ENCODE results near the gene ZNF263. TPM values are rescaled to one million over a fixed set of nuclear protein-coding genes. Genes with fewer than 3 reads are reported as not detected.

Gene ZNF263
- total and polyA plus RNA-seq, 7 donors, result 9.7 to 51.3 (median 27.5) TPM

DNA sequence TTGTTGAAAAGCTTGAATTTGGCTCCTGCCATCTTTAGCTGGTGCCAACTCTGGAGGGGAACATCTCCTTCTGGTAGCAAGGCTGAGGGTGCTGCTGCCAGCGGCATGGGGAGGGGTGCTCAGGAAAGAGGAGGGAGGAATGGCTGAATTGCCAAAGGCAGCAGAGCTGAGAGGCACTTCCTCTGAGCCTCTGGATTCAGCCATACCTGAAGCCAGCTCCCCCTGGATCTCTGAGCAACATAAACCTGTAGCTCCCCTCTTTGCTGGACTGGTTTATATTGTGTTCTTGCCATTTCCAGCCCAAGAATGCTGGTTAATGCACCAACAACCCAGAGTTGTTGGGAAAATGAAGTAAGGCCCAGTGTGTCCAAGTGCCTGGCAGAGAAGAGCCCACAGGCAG lies 34.3 kb upstream of the ZNF263 start:
- TF ChIP-seq EP300 (IDR thresholded peaks at IDR 0.05), result no peak
- no peak for TF ChIP-seq POLR2A (IDR thresholded peaks at IDR 0.05)
- no peak for TF ChIP-seq POLR2AphosphoS5 (IDR thresholded peaks at IDR 0.05)
- TF ChIP-seq, protein P1, sequence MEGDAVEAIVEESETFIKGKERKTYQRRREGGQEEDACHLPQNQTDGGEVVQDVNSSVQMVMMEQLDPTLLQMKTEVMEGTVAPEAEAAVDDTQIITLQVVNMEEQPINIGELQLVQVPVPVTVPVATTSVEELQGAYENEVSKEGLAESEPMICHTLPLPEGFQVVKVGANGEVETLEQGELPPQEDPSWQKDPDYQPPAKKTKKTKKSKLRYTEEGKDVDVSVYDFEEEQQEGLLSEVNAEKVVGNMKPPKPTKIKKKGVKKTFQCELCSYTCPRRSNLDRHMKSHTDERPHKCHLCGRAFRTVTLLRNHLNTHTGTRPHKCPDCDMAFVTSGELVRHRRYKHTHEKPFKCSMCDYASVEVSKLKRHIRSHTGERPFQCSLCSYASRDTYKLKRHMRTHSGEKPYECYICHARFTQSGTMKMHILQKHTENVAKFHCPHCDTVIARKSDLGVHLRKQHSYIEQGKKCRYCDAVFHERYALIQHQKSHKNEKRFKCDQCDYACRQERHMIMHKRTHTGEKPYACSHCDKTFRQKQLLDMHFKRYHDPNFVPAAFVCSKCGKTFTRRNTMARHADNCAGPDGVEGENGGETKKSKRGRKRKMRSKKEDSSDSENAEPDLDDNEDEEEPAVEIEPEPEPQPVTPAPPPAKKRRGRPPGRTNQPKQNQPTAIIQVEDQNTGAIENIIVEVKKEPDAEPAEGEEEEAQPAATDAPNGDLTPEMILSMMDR (IDR thresholded peaks at IDR 0.05), result no peak
- intact Hi-C loops (cut with DNase I), result no loop called here
- no peak overlapping the region for H3K27ac ChIP-seq
- 76 to 81% methylated on average over 1 of the region's 1 CpG for WGBS, 2 donors
- H3K36me3 ChIP-seq, result no peaks in the 10 kb centered on the region
- H3K9me3 ChIP-seq, result no peaks in the 10 kb centered on the region
- H3K27me3 ChIP-seq, result peaks cover 0 to under 1% (median 0%) of the 10 kb centered on the region in 3 donors
- no peak for DNase-seq
- no peaks in the 10 kb centered on the region for H3K4me1 ChIP-seq
- H3K4me3 ChIP-seq, result no peak overlapping the region

DNA sequence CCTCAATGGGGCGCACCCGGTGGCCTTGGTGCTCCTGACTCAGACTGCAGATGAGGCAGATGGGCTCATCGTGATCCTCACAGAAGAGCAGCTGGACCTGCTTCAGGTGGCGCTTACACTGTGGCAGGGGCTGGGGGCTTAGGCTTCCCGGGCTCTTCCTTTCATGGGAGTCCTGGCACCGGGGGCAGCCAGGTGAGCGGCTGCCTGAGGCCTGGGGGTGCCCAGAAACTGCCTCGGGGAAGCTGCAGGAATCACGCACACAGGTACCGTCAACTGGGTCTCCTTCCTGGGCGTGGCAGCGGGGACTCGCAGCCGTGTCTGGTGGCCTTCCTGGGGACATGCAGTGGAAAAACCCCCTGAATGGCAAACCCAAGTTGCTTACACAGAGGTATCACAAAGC lies 33.8 kb upstream of the ZNF263 start:
- Histone ChIP-seq H3K27me3 (peaks cover 0 to 5% (median 0%) of the 10 kb centered on the region in 3 donors), H3K9me3 (no peaks in the 10 kb centered on the region), H3K36me3 (no peaks in the 10 kb centered on the region), H3K27ac (no peak overlapping the region), H3K4me3 (no peak overlapping the region), H3K4me1 (no peaks in the 10 kb centered on the region)
- TF ChIP-seq POLR2AphosphoS5 (IDR thresholded peaks at IDR 0.05) (no peak), POLR2A (IDR thresholded peaks at IDR 0.05) (no peak), EP300 (IDR thresholded peaks at IDR 0.05) (no peak)
- TF ChIP-seq, protein P1 (IDR thresholded peaks at IDR 0.05), result no peak
- 86 to 87% methylated on average over 14 of the region's 14 CpGs for WGBS, 2 donors
- DNase-seq, result no peak
- intact Hi-C loops (cut with DNase I), result no loop called here

DNA sequence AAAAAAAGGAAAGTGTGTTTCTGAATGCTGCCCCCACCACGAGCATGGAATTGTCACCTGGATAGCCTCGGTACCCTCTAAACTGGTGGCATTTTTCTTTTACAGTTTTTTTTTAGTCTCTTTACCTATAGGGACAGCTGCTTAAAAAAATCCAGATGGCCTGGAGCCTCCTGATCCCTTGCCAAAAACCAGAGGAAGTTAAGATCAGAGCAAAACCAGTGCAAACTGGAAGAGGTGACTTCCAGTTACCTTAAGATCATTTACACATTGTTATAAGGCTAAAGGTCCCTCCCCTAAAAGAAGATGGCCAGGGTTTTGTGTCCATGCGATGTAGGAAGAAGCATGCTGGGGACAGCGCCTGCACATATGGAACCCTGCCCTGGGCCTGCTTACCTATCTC lies 30.3 kb upstream of the ZNF263 start:
- TF ChIP-seq POLR2AphosphoS5 (IDR thresholded peaks at IDR 0.05), result no peak
- TF ChIP-seq POLR2A (IDR thresholded peaks at IDR 0.05), result no peak
- TF ChIP-seq EP300 (IDR thresholded peaks at IDR 0.05), result no peak
- TF ChIP-seq, protein P1 (IDR thresholded peaks at IDR 0.05), result no peak
- Histone ChIP-seq H3K9me3 (no peaks in the 10 kb centered on the region), H3K4me1 (no peaks in the 10 kb centered on the region), H3K36me3 (no peaks in the 10 kb centered on the region), H3K27me3 (peaks cover 0 to 14% (median 0%) of the 10 kb centered on the region in 3 donors), H3K4me3 (no peak overlapping the region), H3K27ac (no peak overlapping the region)
- no peak for DNase-seq
- WGBS, 2 donors, result 73 to 87% methylated on average over 4 of the region's 4 CpGs
- intact Hi-C loops (cut with DNase I), result no loop called here

DNA sequence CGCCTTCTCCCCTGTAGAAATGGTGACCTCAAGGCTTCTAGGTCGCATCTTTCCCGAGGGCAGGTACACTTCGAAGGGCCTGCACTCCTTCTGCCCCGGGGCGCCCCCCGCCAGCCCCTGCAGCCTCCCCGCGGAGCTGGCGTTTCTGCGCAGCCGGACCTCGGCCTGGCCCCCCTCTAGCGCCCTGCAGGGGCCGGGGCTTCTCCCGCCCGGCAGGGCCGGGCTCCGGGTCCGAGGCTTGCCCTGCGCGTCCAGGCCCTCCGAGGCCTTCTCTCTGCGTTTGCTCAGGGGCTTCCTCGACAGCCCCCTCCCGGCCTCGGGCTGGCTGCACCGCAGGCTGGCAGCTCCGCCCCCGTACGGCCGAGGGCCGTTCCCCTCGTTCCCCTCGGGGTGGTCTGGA lies 29.0 kb upstream of the ZNF263 start:
- no peak overlapping the region for H3K27ac ChIP-seq
- TF ChIP-seq POLR2AphosphoS5 (IDR thresholded peaks at IDR 0.05) (no peak), EP300 (IDR thresholded peaks at IDR 0.05) (no peak), POLR2A (IDR thresholded peaks at IDR 0.05) (no peak)
- TF ChIP-seq, protein P1 (IDR thresholded peaks at IDR 0.05), result no peak
- H3K4me1 ChIP-seq, result no peaks in the 10 kb centered on the region
- intact Hi-C loops (cut with DNase I), result no loop called here
- no peak for DNase-seq
- WGBS, 2 donors, result 47 to 59% methylated on average over 35 of the region's 35 CpGs
- H3K36me3 ChIP-seq, result no peaks in the 10 kb centered on the region
- peaks cover 0 to 14% (median 0%) of the 10 kb centered on the region in 3 donors for H3K27me3 ChIP-seq
- H3K9me3 ChIP-seq, result no peaks in the 10 kb centered on the region
- H3K4me3 ChIP-seq, result no peak overlapping the region
